HFFc6 (cell line): Measurements from ENCODE around the gene HSPB3. TPM values are rescaled to one million over a fixed set of nuclear protein-coding genes. Genes with fewer than 3 reads are reported as not detected.

Source experiments
- DNase-seq: peaks from one replicate; pipeline ENCODE4 v3.0.0-alpha.2; 2018
- H3K27ac Mint-ChIP-seq: 2 replicates; pipeline ENCODE4 v1.8.0; 2020; ENCODE audit warnings: mild to moderate bottlenecking, mixed read lengths
- H3K27me3 Mint-ChIP-seq: 2 replicates; pipeline ENCODE4 v1.8.0; 2021; ENCODE audit warnings: mild to moderate bottlenecking, moderate library complexity, mixed read lengths; ENCODE audit not compliant: insufficient read depth
- H3K36me3 Mint-ChIP-seq: 2 replicates; pipeline ENCODE4 v1.8.0; 2021; ENCODE audit warnings: low read depth, mixed read lengths
- H3K4me1 Mint-ChIP-seq: 2 replicates; pipeline ENCODE4 v1.8.0; 2020; ENCODE audit warnings: low read depth, mixed read lengths
- H3K4me3 Mint-ChIP-seq: 2 replicates; pipeline ENCODE4 v1.8.0; 2020; ENCODE audit warnings: mild to moderate bottlenecking, moderate library complexity, mixed read lengths
- H3K9me3 Mint-ChIP-seq: 2 replicates; pipeline ENCODE4 v1.8.0; 2020; ENCODE audit warnings: mild to moderate bottlenecking, mixed read lengths
- total RNA-seq, 6 experiments: library from RNA; stranded (reverse); fragmentation: NEBNext Ultra II Directional; extraction: Animal tissue kit (Norgen Biotek cat#: 25700); gene quantifications; 2 replicates in 1 of 6; 3 replicates in 5 of 6; pipeline ENCODE4 v1.2.3, GENCODE V29; 2021
- TF ChIP-seq, protein P1 (sequence below): fragments of 200-600 bp; sonication (generic); IDR thresholded peaks from 2 replicates; pipeline ENCODE4 v1.5.0; 2021; ENCODE audit warnings: antibody characterized with exemption, mild to moderate bottlenecking

The HSPB3 gene
- total RNA-seq, 6 experiments from 2014 or later = 3.3 to 9.6 (median 7.5) TPM

DNA sequence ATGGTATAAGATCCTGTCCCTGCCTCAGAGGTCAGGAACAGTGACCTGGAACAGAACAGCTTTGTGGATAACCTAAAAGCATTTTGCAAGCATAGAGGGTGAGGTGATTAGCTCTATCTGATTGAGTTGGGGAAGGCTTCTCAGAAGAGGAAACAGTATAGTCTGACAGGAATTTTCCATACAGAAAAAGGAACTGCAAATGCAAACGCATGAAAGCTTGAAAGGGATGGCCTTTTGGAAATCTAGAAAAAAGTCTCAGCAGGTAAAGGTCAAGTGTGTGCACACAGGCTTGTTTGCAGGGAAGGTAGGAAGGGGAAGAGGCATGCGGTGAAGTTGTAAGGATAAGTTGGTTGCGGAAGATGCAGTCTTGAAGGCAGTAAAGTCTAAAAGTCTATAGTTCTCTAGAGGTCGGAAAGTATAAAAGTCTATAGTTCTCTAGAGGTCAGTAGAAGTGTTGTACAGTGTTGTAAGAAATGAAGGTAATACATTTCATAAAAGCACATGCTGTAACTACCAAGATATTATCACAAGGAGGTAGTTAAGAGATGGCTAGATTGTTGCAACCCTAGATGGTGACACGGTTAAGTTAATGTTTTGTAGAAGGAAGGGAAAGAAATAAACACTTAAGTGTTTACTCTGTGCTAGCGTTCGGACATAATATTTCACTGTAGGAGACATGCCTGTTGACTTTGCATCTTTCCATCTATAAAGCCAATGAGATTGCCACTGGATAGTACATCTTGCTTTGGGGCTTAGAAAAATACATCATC is 16.7 kb upstream of the HSPB3 start:
- TF ChIP-seq, protein P1, sequence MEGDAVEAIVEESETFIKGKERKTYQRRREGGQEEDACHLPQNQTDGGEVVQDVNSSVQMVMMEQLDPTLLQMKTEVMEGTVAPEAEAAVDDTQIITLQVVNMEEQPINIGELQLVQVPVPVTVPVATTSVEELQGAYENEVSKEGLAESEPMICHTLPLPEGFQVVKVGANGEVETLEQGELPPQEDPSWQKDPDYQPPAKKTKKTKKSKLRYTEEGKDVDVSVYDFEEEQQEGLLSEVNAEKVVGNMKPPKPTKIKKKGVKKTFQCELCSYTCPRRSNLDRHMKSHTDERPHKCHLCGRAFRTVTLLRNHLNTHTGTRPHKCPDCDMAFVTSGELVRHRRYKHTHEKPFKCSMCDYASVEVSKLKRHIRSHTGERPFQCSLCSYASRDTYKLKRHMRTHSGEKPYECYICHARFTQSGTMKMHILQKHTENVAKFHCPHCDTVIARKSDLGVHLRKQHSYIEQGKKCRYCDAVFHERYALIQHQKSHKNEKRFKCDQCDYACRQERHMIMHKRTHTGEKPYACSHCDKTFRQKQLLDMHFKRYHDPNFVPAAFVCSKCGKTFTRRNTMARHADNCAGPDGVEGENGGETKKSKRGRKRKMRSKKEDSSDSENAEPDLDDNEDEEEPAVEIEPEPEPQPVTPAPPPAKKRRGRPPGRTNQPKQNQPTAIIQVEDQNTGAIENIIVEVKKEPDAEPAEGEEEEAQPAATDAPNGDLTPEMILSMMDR = no peak
- no peaks in the 10 kb centered on the region for H3K9me3 Mint-ChIP-seq
- no peaks in the 10 kb centered on the region for H3K36me3 Mint-ChIP-seq
- no peak overlapping the region for H3K27ac Mint-ChIP-seq
- peaks cover 16% of the 10 kb centered on the region for H3K27me3 Mint-ChIP-seq
- DNase-seq = no peak
- no peak overlapping the region for H3K4me3 Mint-ChIP-seq
- peaks cover 24% of the 10 kb centered on the region for H3K4me1 Mint-ChIP-seq

- Mint-ChIP-seq H3K9me3 (no peaks in the 10 kb centered on the region), H3K27ac (no peak overlapping the region), H3K4me1 (peaks cover 24% of the 10 kb centered on the region), H3K36me3 (no peaks in the 10 kb centered on the region), H3K4me3 (no peak overlapping the region), H3K27me3 (peaks cover 16% of the 10 kb centered on the region)
- DNase-seq = no peak
- TF ChIP-seq, protein P1 = no peak
These were observed 15.0 kb upstream of the HSPB3 start for GRCh38 chr5:54440456-54440893.

DNA sequence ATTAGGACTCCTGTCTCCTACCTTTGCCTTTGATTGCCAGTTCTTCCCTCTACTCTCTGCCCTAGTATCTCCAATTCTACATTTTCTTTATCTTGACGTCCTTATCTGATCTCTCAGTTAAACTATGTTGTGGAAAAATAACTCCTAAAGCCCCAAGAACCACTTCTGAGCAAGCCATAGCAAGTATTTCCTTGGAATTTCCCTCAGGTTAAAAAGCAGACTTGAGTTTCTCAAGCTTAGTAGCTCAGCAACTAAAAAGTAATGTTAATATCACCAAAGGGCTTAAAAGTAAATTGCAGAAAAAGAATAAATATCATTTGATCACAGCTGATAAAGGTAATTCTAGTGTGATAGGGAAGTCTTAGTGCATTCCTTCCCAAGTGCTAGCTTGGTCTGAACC is 13.2 kb upstream of the HSPB3 start:
- Mint-ChIP-seq H3K27ac (peak overlapping the region; percentile 8; the same call in 1 of the 2 replicates), H3K4me3 (no peak overlapping the region; the same call in 1 of the 2 replicates), H3K36me3 (no peaks in the 10 kb centered on the region), H3K27me3 (peaks cover 16% of the 10 kb centered on the region), H3K9me3 (no peaks in the 10 kb centered on the region), H3K4me1 (peaks cover 39% of the 10 kb centered on the region)
- TF ChIP-seq, protein P1 = no peak
- peak; percentile 6 for DNase-seq

DNA sequence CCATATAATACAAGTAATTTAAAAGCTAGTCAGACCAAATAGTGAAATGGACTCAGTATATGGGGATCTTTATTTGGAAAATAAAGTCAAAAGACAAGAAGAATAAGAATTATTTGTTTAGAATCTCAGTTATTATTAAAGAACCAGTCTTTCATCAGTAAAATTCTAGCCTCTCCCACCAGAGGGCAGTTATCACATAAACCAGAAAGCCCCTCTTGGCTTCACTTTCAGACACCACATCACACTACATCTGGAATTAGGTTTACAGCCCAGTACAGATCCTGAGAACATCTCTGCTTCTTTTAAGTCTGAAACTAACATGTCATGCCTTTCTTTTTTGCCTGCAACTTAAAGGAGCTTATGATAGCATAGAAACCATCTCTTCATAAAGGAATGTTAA is 12.2 kb upstream of the HSPB3 start:
- no peaks in the 10 kb centered on the region for H3K36me3 Mint-ChIP-seq
- no peak overlapping the region for H3K4me3 Mint-ChIP-seq
- no peak overlapping the region for H3K27ac Mint-ChIP-seq
- peak; percentile 39 for DNase-seq
- no peaks in the 10 kb centered on the region for H3K9me3 Mint-ChIP-seq
- peaks cover 9% of the 10 kb centered on the region for H3K27me3 Mint-ChIP-seq
- TF ChIP-seq, protein P1 = peak; percentile 81
- H3K4me1 Mint-ChIP-seq = peaks cover 40% of the 10 kb centered on the region

DNA sequence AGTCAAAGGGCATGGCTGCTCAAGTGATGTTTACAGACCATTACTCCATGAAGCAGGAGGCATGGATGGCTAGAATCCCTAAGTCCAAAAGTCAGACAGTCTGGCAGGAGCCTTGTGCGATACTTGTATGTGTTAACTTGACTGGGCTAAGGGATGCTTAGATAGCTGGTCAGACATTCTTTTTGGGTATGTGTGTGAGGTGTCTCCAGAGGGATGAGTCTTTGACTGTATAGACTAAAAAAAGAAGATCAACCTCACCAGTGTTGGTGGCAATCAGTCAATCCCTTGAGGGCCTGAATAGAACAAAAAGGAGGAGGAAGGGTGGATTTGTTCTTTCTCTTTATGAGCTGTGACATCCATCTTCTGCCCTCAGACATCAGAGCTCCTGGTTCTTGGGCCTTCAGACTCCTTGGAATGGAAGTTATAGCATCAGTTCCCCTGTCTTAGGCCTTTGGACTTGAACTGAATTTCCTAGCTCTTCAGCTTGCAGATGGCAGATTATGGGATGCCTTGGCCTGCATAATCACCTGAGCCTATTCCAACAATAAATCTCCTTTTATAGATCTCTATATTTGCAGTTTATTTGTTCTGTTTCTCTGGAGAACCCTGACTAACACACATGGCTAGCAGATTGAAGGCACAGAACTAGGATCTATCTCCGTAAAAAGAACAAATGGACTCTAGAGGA is 9.7 kb upstream of the HSPB3 start:
- H3K4me1 Mint-ChIP-seq = peaks cover 34% of the 10 kb centered on the region
- peaks cover 1% of the 10 kb centered on the region; the same call in 1 of the 2 replicates for H3K27me3 Mint-ChIP-seq
- no peak for DNase-seq
- no peak overlapping the region for H3K4me3 Mint-ChIP-seq
- TF ChIP-seq, protein P1 = no peak
- H3K27ac Mint-ChIP-seq = no peak overlapping the region
- no peaks in the 10 kb centered on the region for H3K36me3 Mint-ChIP-seq
- no peaks in the 10 kb centered on the region for H3K9me3 Mint-ChIP-seq
